SJSA1 (cell line): ENCODE data around the gene STX18. TPM values are rescaled to one million over a fixed set of nuclear protein-coding genes. Genes with fewer than 3 reads are reported as not detected.

ENCODE experiments used
- DNase-seq, 2 experiments: peaks; one replicate each; pipeline ENCODE4 v3.0.0-alpha.2; 2015 to 2020; ENCODE audit warnings: low spot score in 2 of 2, low read depth in 1 of 2
- H3K27ac ChIP-seq: fragments of 250-450 bp; sonication (Bioruptor Pico); 2 replicates; pipeline ENCODE4 v1.5.1; 2020; ENCODE audit warnings: mild to moderate bottlenecking, moderate library complexity
- H3K27me3 ChIP-seq: fragments of 250-450 bp; sonication (Bioruptor Pico); replicated peaks from 2 replicates; pipeline ENCODE4 v1.5.1; 2020; ENCODE audit warnings: mild to moderate bottlenecking, moderate library complexity
- H3K36me3 ChIP-seq: fragments of 250-450 bp; sonication (Bioruptor Pico); 2 replicates; pipeline ENCODE4 v1.5.1; 2020; ENCODE audit warnings: mild to moderate bottlenecking
- H3K4me1 ChIP-seq: fragments of 250-450 bp; sonication (Bioruptor Pico); replicated peaks from 2 replicates; pipeline ENCODE4 v1.6.1; 2021; ENCODE audit warnings: mild to moderate bottlenecking
- H3K4me3 ChIP-seq: fragments of 250-450 bp; sonication (Bioruptor Pico); 2 replicates; pipeline ENCODE4 v1.5.1; 2020; ENCODE audit warnings: mild to moderate bottlenecking
- H3K9me3 ChIP-seq: fragments of 250-450 bp; sonication (Bioruptor Pico); replicated peaks from 2 replicates; pipeline ENCODE4 v1.5.1; 2020; ENCODE audit warnings: mild to moderate bottlenecking
- total RNA-seq: library from RNA; depleted of rRNA; stranded (reverse); fragments of >200 nt; shearing (Covaris generic); gene quantifications from 2 replicates; pipeline ENCODE4 v1.2.3, GENCODE V29; 2014

STX18 gene
- total RNA-seq, 1 experiment from 2014 or later: 42.5 TPM

DNA sequence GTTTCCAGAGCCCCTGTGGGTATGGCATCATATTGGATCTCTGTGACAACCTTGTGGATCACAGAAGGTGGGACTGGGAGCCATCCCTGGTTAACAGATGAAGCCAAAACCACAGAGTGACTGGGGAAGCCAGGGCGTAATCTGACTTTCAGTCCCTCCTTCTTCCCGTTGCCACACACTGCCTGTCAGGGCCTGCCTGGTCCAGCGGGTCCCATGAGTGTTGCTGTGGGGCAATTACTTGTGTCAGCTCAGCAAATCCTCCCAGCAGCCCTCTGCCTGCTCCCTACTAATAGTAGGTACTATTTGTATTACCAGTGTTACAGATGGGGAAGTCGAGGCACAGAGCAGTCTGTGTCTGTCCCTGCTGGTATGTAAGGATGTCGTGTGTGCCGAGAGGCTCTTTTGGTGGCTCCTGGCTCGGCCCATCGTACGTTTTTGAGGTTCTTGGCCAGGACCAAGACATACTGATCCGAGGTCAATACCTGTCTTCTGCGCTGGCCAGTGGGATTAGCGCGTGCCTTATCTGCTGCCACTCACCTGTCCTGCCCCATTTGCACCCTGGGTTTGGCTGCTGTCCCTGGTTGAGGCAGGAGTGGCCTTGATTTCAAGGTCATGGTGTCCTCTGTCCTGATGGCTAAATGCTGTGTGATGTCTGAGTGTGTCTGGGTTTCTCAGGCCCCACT lies 149.2 kb downstream of the STX18 start:
- Histone ChIP-seq H3K9me3 (no peaks in the 10 kb centered on the region), H3K27ac (no peak overlapping the region), H3K4me1 (peaks cover 15% of the 10 kb centered on the region), H3K36me3 (no peaks in the 10 kb centered on the region), H3K4me3 (no peak overlapping the region), H3K27me3 (peaks cover 62% of the 10 kb centered on the region)
- DNase-seq: no peak

- H3K27me3 ChIP-seq: peaks cover 66% of the 10 kb centered on the region
- no peaks in the 10 kb centered on the region for H3K9me3 ChIP-seq
- DNase-seq: no peak
These were observed 150.0 kb downstream of the STX18 start for GRCh38 chr4:4391866-4392265.

DNA sequence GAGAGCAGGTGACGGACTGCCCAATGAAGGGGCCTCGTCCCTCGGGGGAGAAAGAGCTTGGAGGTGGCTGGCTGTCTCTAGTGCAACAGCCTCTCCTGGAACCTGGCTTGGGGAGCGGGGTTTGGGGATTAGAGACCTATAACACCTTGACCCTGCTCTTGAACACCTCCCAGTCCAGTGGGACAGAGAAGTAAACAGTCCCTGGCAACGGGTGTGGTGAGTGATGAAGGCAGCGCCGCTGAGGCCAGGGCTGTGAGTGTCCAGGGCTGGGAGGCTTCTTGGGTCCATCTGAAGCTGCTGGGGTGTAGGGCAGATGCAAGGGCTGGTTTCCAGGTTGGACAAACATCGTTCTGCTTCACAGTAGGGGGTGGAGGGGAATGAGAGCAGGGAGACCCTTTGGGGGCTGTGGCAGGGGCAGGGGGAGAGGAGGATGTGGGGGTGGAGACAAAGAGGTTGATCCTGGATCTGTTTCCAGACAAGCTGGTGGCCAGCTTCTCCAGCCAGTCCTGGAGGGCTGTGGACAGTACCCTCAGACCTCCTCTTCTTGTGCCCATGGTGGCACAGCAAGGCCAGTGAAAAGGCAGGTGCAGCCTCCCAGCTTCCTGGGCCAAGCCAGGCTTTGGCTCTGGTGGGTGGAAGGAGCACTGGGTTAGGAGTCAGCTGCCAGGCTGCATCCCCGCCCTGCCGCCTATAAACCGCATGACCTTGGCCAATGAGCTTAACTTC lies 151.2 kb downstream of the STX18 start:
- H3K27ac ChIP-seq: no peak overlapping the region
- no peak for DNase-seq
- H3K36me3 ChIP-seq: no peaks in the 10 kb centered on the region
- no peak overlapping the region for H3K4me3 ChIP-seq
- peaks cover 66% of the 10 kb centered on the region for H3K27me3 ChIP-seq
- H3K4me1 ChIP-seq: peaks cover 31% of the 10 kb centered on the region
- no peaks in the 10 kb centered on the region for H3K9me3 ChIP-seq

More at GRCh38 chr4:4391866-4392265, 150.0 kb downstream of the STX18 start:
- Histone ChIP-seq H3K4me1 (peaks cover 20% of the 10 kb centered on the region), H3K4me3 (no peak overlapping the region), H3K36me3 (no peaks in the 10 kb centered on the region), H3K27ac (no peak overlapping the region)

DNA sequence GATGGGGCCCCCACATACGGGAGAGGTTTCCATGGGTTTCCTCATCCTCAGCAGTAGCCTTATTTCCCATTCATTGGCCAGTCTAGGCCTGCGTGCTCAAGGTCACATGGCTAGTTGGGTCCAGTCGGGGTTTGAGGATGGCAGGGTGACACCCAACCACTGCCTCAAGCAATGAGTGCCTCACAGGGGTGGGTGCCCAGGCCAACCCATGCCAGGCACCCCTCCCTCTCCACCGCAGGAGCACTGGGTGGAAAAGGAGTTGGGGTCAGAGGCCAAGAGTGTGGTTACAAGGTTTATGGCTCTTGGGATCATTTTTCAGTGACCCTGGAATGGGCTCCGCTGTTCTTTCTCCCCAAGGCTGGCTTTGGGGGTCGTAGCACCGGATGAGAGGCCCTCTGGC lies 151.8 kb downstream of the STX18 start:
- H3K27me3 ChIP-seq: peaks cover 66% of the 10 kb centered on the region
- no peak overlapping the region for H3K27ac ChIP-seq
- no peak overlapping the region for H3K4me3 ChIP-seq
- H3K4me1 ChIP-seq: peaks cover 31% of the 10 kb centered on the region
- H3K36me3 ChIP-seq: no peaks in the 10 kb centered on the region
- H3K9me3 ChIP-seq: no peaks in the 10 kb centered on the region
- DNase-seq: no peak

DNA sequence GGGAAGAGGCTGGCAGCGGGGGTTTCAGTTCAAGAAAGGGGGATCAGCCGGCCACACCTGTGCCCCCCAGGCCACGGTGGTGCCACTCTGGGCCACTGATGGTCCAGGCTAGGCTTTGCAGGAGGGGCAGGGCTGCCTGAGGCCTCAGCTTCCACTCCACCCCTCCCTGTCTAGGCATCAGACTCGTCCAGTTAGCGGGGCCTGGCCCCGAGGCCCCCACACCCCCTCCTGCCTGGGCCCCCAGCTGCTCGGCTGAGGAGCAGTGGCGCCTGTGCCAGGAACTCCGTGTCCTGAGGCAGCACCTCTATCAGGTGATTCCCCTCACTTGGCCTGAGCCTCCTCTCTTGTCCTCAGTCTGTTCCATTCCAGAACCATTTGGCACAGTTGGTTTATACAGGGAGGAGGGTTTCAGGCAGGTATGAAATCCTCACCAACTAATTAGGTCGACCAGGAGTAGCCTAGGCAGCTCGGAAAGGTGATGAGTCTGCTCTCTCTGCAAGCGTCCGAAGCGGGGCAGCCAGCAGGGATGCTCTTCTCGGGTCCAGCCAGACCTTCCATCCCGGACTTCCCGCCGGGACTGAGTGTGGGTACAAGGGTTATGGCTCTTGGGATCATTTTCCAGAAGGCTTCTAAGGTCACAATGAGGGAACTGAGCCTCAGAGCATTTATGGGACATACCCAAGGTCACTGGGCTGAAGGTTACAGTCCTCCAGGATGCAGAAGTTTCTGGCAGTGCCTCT lies 152.8 kb downstream of the STX18 start:
- Histone ChIP-seq H3K27ac (no peak overlapping the region), H3K36me3 (no peaks in the 10 kb centered on the region), H3K27me3 (peaks cover 69% of the 10 kb centered on the region), H3K4me3 (no peak overlapping the region), H3K4me1 (peaks cover 24% of the 10 kb centered on the region), H3K9me3 (no peaks in the 10 kb centered on the region)
- DNase-seq: no peak

- Histone ChIP-seq H3K36me3 (no peaks in the 10 kb centered on the region), H3K27ac (no peak overlapping the region), H3K9me3 (no peaks in the 10 kb centered on the region), H3K27me3 (peaks cover 74% of the 10 kb centered on the region), H3K4me3 (no peak overlapping the region), H3K4me1 (peaks cover 24% of the 10 kb centered on the region)
- no peak for DNase-seq
These were observed 153.5 kb downstream of the STX18 start for GRCh38 chr4:4388311-4388790.

DNA sequence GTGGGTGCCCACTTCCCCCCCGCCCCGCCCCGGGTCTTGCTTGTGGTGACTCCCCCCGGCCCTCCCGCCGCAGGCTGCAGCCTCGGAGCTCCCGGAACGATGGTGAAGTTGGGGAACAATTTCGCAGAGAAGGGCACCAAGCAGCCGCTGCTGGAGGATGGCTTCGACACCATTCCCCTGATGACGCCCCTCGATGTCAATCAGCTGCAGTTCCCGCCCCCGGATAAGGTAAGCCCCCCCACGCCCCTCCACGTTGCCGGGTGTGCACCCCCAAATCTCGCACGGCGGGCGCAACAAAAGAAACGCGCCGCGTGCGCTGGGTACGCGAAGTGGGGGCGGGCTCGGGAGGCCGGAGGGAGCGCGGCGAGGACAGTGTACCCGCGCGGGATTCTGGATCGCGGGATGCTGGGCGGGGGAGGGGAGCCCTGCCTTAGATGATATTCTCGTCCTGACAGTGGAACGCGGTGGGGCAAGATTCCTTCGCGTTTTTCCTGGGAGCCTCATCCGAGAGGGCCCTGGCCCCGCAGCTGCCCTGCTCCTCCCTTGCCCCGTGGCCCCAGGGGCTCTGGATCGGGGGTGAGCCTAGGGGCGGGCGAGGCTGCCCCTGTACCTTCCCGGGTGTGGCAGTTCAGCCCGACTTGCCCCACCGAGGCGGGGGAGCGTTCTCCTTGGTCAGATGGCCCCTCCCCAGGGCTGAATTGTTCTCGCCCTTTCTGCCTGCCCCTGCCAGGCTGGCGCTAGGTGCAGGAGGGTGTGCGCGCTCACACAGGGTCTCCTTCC lies 154.1 kb downstream of the STX18 start:
- no peak overlapping the region for H3K27ac ChIP-seq
- H3K27me3 ChIP-seq: peaks cover 81% of the 10 kb centered on the region
- no peak for DNase-seq
- no peaks in the 10 kb centered on the region for H3K9me3 ChIP-seq
- H3K4me3 ChIP-seq: no peak overlapping the region
- peaks cover 24% of the 10 kb centered on the region for H3K4me1 ChIP-seq
- H3K36me3 ChIP-seq: no peaks in the 10 kb centered on the region

GRCh38 chr4:4386736-4387392 lies 155.0 kb downstream of the STX18 start, which contains the start of gene NSG1:
Gene NSG1, plus strand, starts transcription at chr4:4387102. Its CDS starts 528 bp downstream, at chr4:4387630.
- no peaks in the 10 kb centered on the region for H3K9me3 ChIP-seq
- H3K36me3 ChIP-seq: no peaks in the 10 kb centered on the region
- H3K4me1 ChIP-seq: peaks cover 24% of the 10 kb centered on the region
- H3K4me3 ChIP-seq: peak within 1 kb of the TSS; percentile 23
- DNase-seq: no peak
- H3K27me3 ChIP-seq: peaks cover 88% of the 10 kb centered on the region
- H3K27ac ChIP-seq: no peak within 1 kb of the TSS

GRCh38 chr4:4386296-4386735 lies 155.5 kb downstream of the STX18 start:
- peaks cover 24% of the 10 kb centered on the region for H3K4me1 ChIP-seq
- DNase-seq: no peak
- H3K27me3 ChIP-seq: peaks cover 89% of the 10 kb centered on the region
- H3K27ac ChIP-seq: no peak overlapping the region
- peak overlapping the region; percentile 23; the same call in 1 of the 2 replicates for H3K4me3 ChIP-seq
- no peaks in the 10 kb centered on the region for H3K36me3 ChIP-seq
- no peaks in the 10 kb centered on the region for H3K9me3 ChIP-seq

- peaks cover 24% of the 10 kb centered on the region for H3K4me1 ChIP-seq
- H3K4me3 ChIP-seq: no peak overlapping the region
- no peaks in the 10 kb centered on the region for H3K36me3 ChIP-seq
- H3K27me3 ChIP-seq: peaks cover 89% of the 10 kb centered on the region
- H3K9me3 ChIP-seq: no peaks in the 10 kb centered on the region
- DNase-seq: no peak
- no peak overlapping the region for H3K27ac ChIP-seq
These were observed 156.0 kb downstream of the STX18 start for GRCh38 chr4:4385729-4386295.

- Histone ChIP-seq H3K36me3 (no peaks in the 10 kb centered on the region), H3K4me1 (peaks cover 24% of the 10 kb centered on the region), H3K4me3 (no peak overlapping the region), H3K27ac (no peak overlapping the region), H3K27me3 (peaks cover 88% of the 10 kb centered on the region), H3K9me3 (no peaks in the 10 kb centered on the region)
- DNase-seq: no peak
These were observed 157.0 kb downstream of the STX18 start for GRCh38 chr4:4384837-4385236.

DNA sequence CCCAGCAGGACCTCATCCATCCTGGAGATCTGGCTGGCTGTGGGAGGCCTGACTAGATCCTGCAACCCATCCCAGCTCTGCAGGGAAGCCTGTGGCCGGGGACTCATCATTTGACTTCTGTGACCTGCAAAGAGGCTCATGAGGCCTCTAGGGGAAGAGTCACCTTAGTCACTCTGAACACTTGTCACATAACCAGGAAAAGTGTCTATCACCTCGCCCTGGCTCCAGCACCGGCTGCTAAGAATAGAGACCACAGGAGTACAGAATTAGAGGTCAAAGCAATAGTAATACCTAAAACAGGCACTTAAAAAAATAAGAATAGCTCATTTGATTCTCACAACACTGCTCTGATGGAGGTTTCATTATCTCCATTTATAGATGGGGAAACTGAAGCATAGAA lies 158.8 kb downstream of the STX18 start:
- Histone ChIP-seq H3K9me3 (no peaks in the 10 kb centered on the region), H3K27me3 (peaks cover 84% of the 10 kb centered on the region), H3K27ac (no peak overlapping the region), H3K36me3 (no peaks in the 10 kb centered on the region), H3K4me1 (peaks cover 20% of the 10 kb centered on the region), H3K4me3 (no peak overlapping the region)
- no peak for DNase-seq
